Endothelial cell of umbilical vein (primary cell): ENCODE data around the gene MAPK9. TPM values are rescaled to one million over a fixed set of nuclear protein-coding genes. Genes with fewer than 3 reads are reported as not detected.

Experiments used
- BruUV-seq: library from RNA; stranded (reverse); fragments of 400-500 nt; replicated peaks from 2 replicates; lab custom pipeline; 2021; lab: Mats Ljungman, UMichigan
- CTCF ChIA-PET: fragments of 300-600, 350-600 bp; sonication (Branson Sonifier 250); formaldehyde crosslinking; loops from one replicate; lab custom pipeline; 2021; ENCODE audit warnings: antibody characterized with exemption, inconsistent platforms; lab: Charles Lee
- POLR2A ChIA-PET: fragments of 300-600, 350-600 bp; sonication (Branson Sonifier 250); formaldehyde crosslinking; loops from one replicate; lab custom pipeline; 2021; ENCODE audit warnings: antibody characterized with exemption, inconsistent platforms; lab: Charles Lee
- DNase-seq: peaks from one replicate; pipeline ENCODE4 v3.0.0-alpha.2; 2011; ENCODE audit warnings: low read depth, low spot score
- FAIRE-seq: peaks from 2 replicates; lab custom pipeline; 2011; peaks lifted over from hg19 to GRCh38; lab: Jason Lieb, UNC
- H2AFZ ChIP-seq: 2 replicates; pipeline ENCODE4 v1.6.0; 2012; ENCODE audit warnings: low read depth, low read length, control low read depth, inconsistent platforms
- H3K27ac ChIP-seq: 2 replicates; pipeline ENCODE4 v1.5.1; 2011; ENCODE audit warnings: low read depth, mild to moderate bottlenecking, control low read depth, low read length, moderate library complexity; ENCODE audit not compliant: insufficient read depth
- H3K27me3 ChIP-seq, 2 experiments: 2 replicates each; pipeline versions ENCODE4 v1.6.0 to v1.6.1; 2011; ENCODE audit warnings: low read length in 2 of 2, mixed read lengths in 1 of 2; ENCODE audit not compliant: control insufficient read depth in 2 of 2, insufficient read depth in 2 of 2
- H3K36me3 ChIP-seq, 2 experiments: 2 replicates in 1 of 2; 3 replicates in 1 of 2; pipeline ENCODE4 v1.5.1; 2011; ENCODE audit warnings: low read length in 2 of 2, mild to moderate bottlenecking in 1 of 2, moderate library complexity in 1 of 2; ENCODE audit not compliant: control insufficient read depth in 2 of 2, insufficient read depth in 2 of 2; ENCODE audit errors: extremely low read depth in 1 of 2
- H3K4me1 ChIP-seq: 3 replicates; pipeline ENCODE4 v1.5.1; 2011; ENCODE audit warnings: mild to moderate bottlenecking, low read length; ENCODE audit not compliant: control insufficient read depth, insufficient read depth; ENCODE audit errors: extremely low read depth
- H3K4me2 ChIP-seq: 2 replicates; pipeline ENCODE4 v1.6.1; 2011; ENCODE audit warnings: low read length, control low read depth, mixed read lengths; ENCODE audit not compliant: insufficient read depth
- H3K4me3 ChIP-seq, 3 experiments: fragments of 200-600 bp in 1 of 3; sonication (generic), shearing (Covaris generic) in 1 of 3; replicated peaks in 1 of 3; 2 replicates each; pipeline ENCODE4 v1.5.1; 2011 to 2016; ENCODE audit warnings: control low read depth in 3 of 3, low read length in 3 of 3, mild to moderate bottlenecking in 2 of 3, inconsistent platforms in 1 of 3, low read depth in 1 of 3, moderate library complexity in 1 of 3; ENCODE audit not compliant: insufficient read depth in 1 of 3
- H3K79me2 ChIP-seq: 2 replicates; pipeline ENCODE4 v1.6.0; 2012; ENCODE audit warnings: low read length, inconsistent platforms; ENCODE audit not compliant: control insufficient read depth, insufficient read depth
- H3K9ac ChIP-seq: replicated peaks from 2 replicates; pipeline ENCODE3; 2011; ENCODE audit warnings: low read length, control low read depth; ENCODE audit not compliant: insufficient read depth; ENCODE audit errors: extremely low read depth
- H3K9me1 ChIP-seq: replicated peaks from 3 replicates; pipeline ENCODE4 v1.6.0; 2011; ENCODE audit warnings: mild to moderate bottlenecking, low read length; ENCODE audit not compliant: control insufficient read depth, insufficient read depth; ENCODE audit errors: extremely low read depth
- H3K9me3 ChIP-seq: replicated peaks from 2 replicates; pipeline ENCODE4 v1.5.1; 2012; ENCODE audit warnings: low read length, inconsistent platforms; ENCODE audit not compliant: control insufficient read depth, insufficient read depth
- H4K20me1 ChIP-seq: replicated peaks from 2 replicates; pipeline ENCODE3; 2011; ENCODE audit warnings: mild to moderate bottlenecking, low read length; ENCODE audit not compliant: control insufficient read depth, insufficient read depth; ENCODE audit errors: extremely low read depth
- CTCF ChIP-seq, 2 donors: IDR thresholded peaks; 1 replicate in 1 of 2; 2 replicates in 1 of 2; pipeline ENCODE4 v1.5.1; 2011; ENCODE audit warnings: low read length in 2 of 2, mild to moderate bottlenecking in 2 of 2, moderate library complexity in 2 of 2, control low read depth in 1 of 2, inconsistent platforms in 1 of 2, low read depth in 1 of 2; ENCODE audit not compliant: insufficient read depth in 1 of 2; ENCODE audit errors: extremely low read depth in 1 of 2
- EZH2 ChIP-seq: IDR thresholded peaks from 2 replicates; pipeline ENCODE4 v1.6.1; 2012; ENCODE audit warnings: borderline replicate concordance, low read depth, mild to moderate bottlenecking, moderate library complexity, low read length, inconsistent platforms; ENCODE audit not compliant: severe bottlenecking
- FOS ChIP-seq: IDR thresholded peaks from 2 replicates; pipeline ENCODE4 v1.6.1; 2011; ENCODE audit warnings: mild to moderate bottlenecking, low read length, moderate library complexity, borderline replicate concordance; ENCODE audit not compliant: insufficient read depth
- GATA2 ChIP-seq: IDR thresholded peaks from 2 replicates; pipeline ENCODE4 v1.7.0; 2011; ENCODE audit warnings: low read depth, mild to moderate bottlenecking, moderate library complexity, mixed read lengths, low read length; ENCODE audit not compliant: insufficient read length, insufficient read depth
- JUN ChIP-seq: IDR thresholded peaks from 2 replicates; pipeline ENCODE4 v1.6.1; 2011; ENCODE audit warnings: borderline replicate concordance, low read depth; ENCODE audit not compliant: insufficient read length, insufficient read depth
- MAX ChIP-seq: IDR thresholded peaks from 2 replicates; pipeline ENCODE4 v1.6.1; 2011; ENCODE audit not compliant: insufficient read depth, insufficient read length
- MYC ChIP-seq: IDR thresholded peaks from one replicate; pipeline ENCODE4 v1.6.1; 2011; ENCODE audit warnings: mild to moderate bottlenecking, low read depth, low read length
- POLR2A ChIP-seq: IDR thresholded peaks from 2 replicates; pipeline ENCODE4 v1.6.1; 2012; ENCODE audit warnings: low read depth, mild to moderate bottlenecking, control low read depth, low read length
- POLR2AphosphoS5 ChIP-seq: IDR thresholded peaks from 2 replicates; pipeline ENCODE4 v1.6.1; 2012; ENCODE audit warnings: low read depth, mild to moderate bottlenecking, control low read depth, low read length, moderate library complexity; ENCODE audit not compliant: insufficient read depth
- dilution Hi-C: fragments of 300-500 bp; cut with MboI; formaldehyde crosslinking; loops from one replicate; pipeline ENCODE4 v1.15.0; 2019; ENCODE audit warnings: low sequenced_read_pairs; ENCODE audit not compliant: extremely low pct_ligation_motif_present
- intact Hi-C: fragments of 100-400 bp; cut with micrococcal nuclease; formaldehyde crosslinking; loops from one replicate; pipeline ENCODE4 v1.10.0; 2022
- polyA plus RNA-seq, 4 experiments: library from polyadenylated mRNA; depleted of rRNA in 3 of 4; stranded (reverse) in 3 of 4; unstranded in 1 of 4; fragments of >200 nt; gene quantifications; 2 replicates each; pipeline versions ENCODE4 v1.2.1 to v1.2.3, GENCODE V29; 2011 to 2012; ENCODE audit warnings: missing spikeins in 1 of 4
- total RNA-seq: library from RNA; stranded (reverse); gene quantifications from 2 replicates; pipeline ENCODE4 v1.2.3, GENCODE V29; 2021

The MAPK9 gene
- total and polyA plus RNA-seq, 2 donors (not counting 3 experiments of a cell fraction or from before 2014, with no cell fraction given): 24.6 to 34.8 TPM

GRCh38 chr5:180331647-180331950, 39.7 kb upstream of the MAPK9 start:
- H3K9ac ChIP-seq: peak overlapping the region; percentile 33

GRCh38 chr5:180330810-180331646, 39.1 kb upstream of the MAPK9 start:
- Histone ChIP-seq H3K79me2 (no peaks in the 10 kb centered on the region), H3K4me1 (peaks cover 9% of the 10 kb centered on the region), H3K9ac (peak overlapping the region; percentile 33), H3K27me3 (no peaks in the 10 kb centered on the region), H3K36me3 (no peaks in the 10 kb centered on the region), H3K9me1 (no peaks in the 10 kb centered on the region), H3K27ac (peak overlapping the region; percentile 81), H3K9me3 (no peaks in the 10 kb centered on the region), H2AFZ (no peak overlapping the region), H4K20me1 (no peaks in the 10 kb centered on the region), H3K4me3 (no peak overlapping the region), H3K4me2 (peak overlapping the region; percentile 3)
- peak; percentile 18 for TF ChIP-seq GATA2
- TF ChIP-seq EZH2: no peak
- TF ChIP-seq MAX: no peak
- no peak for TF ChIP-seq CTCF (IDR thresholded peaks at IDR 0.05; ENCODE audit: extremely low read depth in 1 of 2, insufficient read depth in 1 of 2, low read depth in 1 of 2, low read length in 2 of 2)
- no peak for TF ChIP-seq POLR2A
- TF ChIP-seq MYC: no peak
- no peak for TF ChIP-seq FOS
- peak; percentile 26 for TF ChIP-seq POLR2AphosphoS5
- no peak for TF ChIP-seq JUN
- intact Hi-C loops: no loop called here
- peak; percentile 52 for FAIRE-seq
- peak; percentile 41 for DNase-seq
- dilution Hi-C loops: no loop called here
- BruUV-seq: no TSS peak
- CTCF ChIA-PET: interaction anchor here (1.4 to 3.4 kb wide), 7 partner anchors 11 to 140 kb away, joined by 4 to 49 read pairs (median 6); no protein-coding TSS in a partner anchor
- POLR2A ChIA-PET: no interaction called here

More at GRCh38 chr5:180331647-180331950, 39.7 kb upstream of the MAPK9 start:
- H4K20me1 ChIP-seq: no peaks in the 10 kb centered on the region
- peaks cover 9% of the 10 kb centered on the region for H3K4me1 ChIP-seq
- H3K9me1 ChIP-seq: no peaks in the 10 kb centered on the region
- CTCF ChIA-PET: interaction anchor here (1.5 to 2.0 kb wide), 4 partner anchors 10 to 140 kb away, joined by 4 to 7 read pairs (median 6); no protein-coding TSS in a partner anchor
- H3K27ac ChIP-seq: peak overlapping the region; percentile 81
- no peaks in the 10 kb centered on the region for H3K79me2 ChIP-seq
- intact Hi-C loops: no loop called here
- FAIRE-seq (no peak), DNase-seq (no peak)
- no peak for TF ChIP-seq EZH2
- TF ChIP-seq MAX: no peak
- dilution Hi-C loops: no loop called here
- no peaks in the 10 kb centered on the region for H3K27me3 ChIP-seq
- POLR2A ChIA-PET: no interaction called here
- BruUV-seq: TSS peak; percentile 62
- peak overlapping the region; percentile 3 for H3K4me2 ChIP-seq
- no peaks in the 10 kb centered on the region for H3K36me3 ChIP-seq
- no peak overlapping the region for H3K4me3 ChIP-seq
- H2AFZ ChIP-seq: no peak overlapping the region
- H3K9me3 ChIP-seq: no peaks in the 10 kb centered on the region
